GM12878 (cell line): ENCODE measurements around the gene PCARE. TPM values are rescaled to one million over a fixed set of nuclear protein-coding genes. Genes with fewer than 3 reads are reported as not detected.

Experiments used
- ATAC-seq: fragments of 200-7000 bp; cut with Tn5 transposase; 3 replicates; pipeline ENCODE4 v1.9.1; 2020; ENCODE audit warnings: mild to moderate bottlenecking, moderate library complexity
- BruUV-seq: library from RNA; stranded (reverse); fragments of 400-500 nt; replicated peaks from 2 replicates; lab custom pipeline; 2021; lab: Mats Ljungman, UMichigan
- CTCF ChIA-PET: fragments of 300-600 bp; sonication (Branson Sonifier 250); formaldehyde crosslinking; extraction: SDS; loops from one replicate; lab custom pipeline; 2021; ENCODE audit warnings: inconsistent platforms; lab: Yijun Ruan, JAX
- POLR2A ChIA-PET: fragments of 350-600 bp; formaldehyde crosslinking; extraction: SDS; loops from one replicate; lab custom pipeline; 2021; ENCODE audit warnings: inconsistent platforms; lab: Charles Lee
- RAD21 ChIA-PET: fragments of 300-600 bp; sonication (Branson Sonifier 250); formaldehyde crosslinking; loops from one replicate; lab custom pipeline; 2023; ENCODE audit warnings: antibody characterized with exemption; ENCODE audit not compliant: unreplicated experiment; lab: Charles Lee
- SMC1A ChIA-PET: fragments of 300-600 bp; sonication (Branson Sonifier 250); formaldehyde crosslinking; loops from one replicate; lab custom pipeline; 2023; ENCODE audit not compliant: unreplicated experiment, uncharacterized antibody; lab: Charles Lee
- DNase-seq: peaks from one replicate; pipeline ENCODE4 v3.0.0-alpha.2; 2011; ENCODE audit warnings: low read depth, low spot score
- FAIRE-seq: peaks from 3 replicates; lab custom pipeline; 2011; peaks lifted over from hg19 to GRCh38; lab: Jason Lieb, UNC
- H2AFZ ChIP-seq: 2 replicates; pipeline ENCODE4 v1.6.0; 2011; ENCODE audit warnings: low read depth, low read length, control low read depth; ENCODE audit not compliant: control insufficient read depth
- H3K27ac ChIP-seq: 2 replicates; pipeline ENCODE4 v1.5.1; 2011; ENCODE audit warnings: control low read depth; ENCODE audit not compliant: control insufficient read depth, insufficient read depth
- H3K27me3 ChIP-seq, 2 experiments: replicated peaks in 1 of 2; 2 replicates each; pipeline versions ENCODE4 v1.6.0 to v1.6.1; 2011; ENCODE audit warnings: low read length in 1 of 2; ENCODE audit not compliant: control insufficient read depth in 2 of 2, insufficient read depth in 2 of 2
- H3K36me3 ChIP-seq, 2 experiments: 2 replicates each; pipeline ENCODE4 v1.5.1; 2011; ENCODE audit warnings: low read length in 1 of 2; ENCODE audit not compliant: control insufficient read depth in 2 of 2, insufficient read depth in 2 of 2
- H3K4me1 ChIP-seq: 2 replicates; pipeline ENCODE4 v1.6.1; 2011; ENCODE audit warnings: mild to moderate bottlenecking, low read length, moderate library complexity, mixed read lengths; ENCODE audit not compliant: control insufficient read depth, insufficient read depth
- H3K4me2 ChIP-seq: 2 replicates; pipeline ENCODE4 v1.6.0; 2011; ENCODE audit warnings: control low read depth; ENCODE audit not compliant: control insufficient read depth, insufficient read depth
- H3K4me3 ChIP-seq: fragments of 200-600 bp; sonication (generic); 2 replicates; pipeline ENCODE4 v1.5.1; 2016
- H3K79me2 ChIP-seq: 2 replicates; pipeline ENCODE4 v1.6.0; 2011; ENCODE audit warnings: low read length; ENCODE audit not compliant: control insufficient read depth, insufficient read depth
- H3K9ac ChIP-seq: 2 replicates; pipeline ENCODE4 v1.8.0; 2011; ENCODE audit warnings: low read length, control low read depth, mixed read lengths; ENCODE audit not compliant: control insufficient read depth, insufficient read depth
- H3K9me3 ChIP-seq: replicated peaks from 3 replicates; pipeline ENCODE4 v1.5.1; 2011; ENCODE audit warnings: mild to moderate bottlenecking, low read length; ENCODE audit not compliant: control insufficient read depth, insufficient read depth
- H4K20me1 ChIP-seq: 2 replicates; pipeline ENCODE4 v1.6.0; 2011; ENCODE audit not compliant: control insufficient read depth, insufficient read depth
- ATF7 ChIP-seq: fragments of 450-650 bp; IDR thresholded peaks from 2 replicates; pipeline ENCODE4 v1.6.1; 2016; ENCODE audit warnings: low read depth, mild to moderate bottlenecking
- BACH1 ChIP-seq: fragments of 450-650 bp; IDR thresholded peaks from 2 replicates; pipeline ENCODE4 v1.6.1; 2017; ENCODE audit warnings: mild to moderate bottlenecking, borderline replicate concordance
- BCL11A ChIP-seq: IDR thresholded peaks from 2 replicates; pipeline ENCODE4 v1.6.1; 2011; ENCODE audit warnings: low read depth, low read length
- BHLHE40 ChIP-seq, 2 experiments: fragments of 450-650 bp in 1 of 2; IDR thresholded peaks; 2 replicates each; pipeline ENCODE4 v1.6.1; 2011 to 2017; ENCODE audit warnings: low read depth in 2 of 2, borderline replicate concordance in 1 of 2, improper control_type of control experiment in 1 of 2, low read length in 1 of 2, mild to moderate bottlenecking in 1 of 2
- CREM ChIP-seq: IDR thresholded peaks from 2 replicates; pipeline ENCODE4 v1.6.1; 2014; ENCODE audit warnings: antibody characterized with exemption, low read depth
- EED ChIP-seq: sonication (generic); IDR thresholded peaks from 2 replicates; pipeline ENCODE4 v1.6.1; 2016; ENCODE audit warnings: antibody characterized with exemption, low read depth
- ETV6 ChIP-seq, 2 experiments: fragments of 450-650 bp in 1 of 2; IDR thresholded peaks in 1 of 2; conservative IDR thresholded peaks in 1 of 2; 2 replicates each; pipeline ENCODE4 v1.6.1; 2014; ENCODE audit warnings: antibody characterized with exemption in 1 of 2, borderline replicate concordance in 1 of 2, low read depth in 1 of 2, mild to moderate bottlenecking in 1 of 2, moderate library complexity in 1 of 2
- IKZF2 ChIP-seq, 2 experiments: fragments of 450-650 bp; IDR thresholded peaks; 2 replicates each; pipeline ENCODE4 v1.6.1; 2017; ENCODE audit warnings: mild to moderate bottlenecking in 2 of 2, moderate library complexity in 2 of 2
- IRF4 ChIP-seq: IDR thresholded peaks from 2 replicates; pipeline ENCODE4 v1.6.1; 2011; ENCODE audit warnings: low read depth, low read length
- JUNB ChIP-seq: IDR thresholded peaks from 2 replicates; pipeline ENCODE4 v1.6.1; 2016; ENCODE audit warnings: antibody characterized with exemption, mild to moderate bottlenecking
- MTA3 ChIP-seq: IDR thresholded peaks from 2 replicates; pipeline ENCODE4 v1.6.1; 2012; ENCODE audit warnings: low read length, inconsistent platforms, borderline replicate concordance
- POLR2AphosphoS5 ChIP-seq: IDR thresholded peaks from 2 replicates; pipeline ENCODE4 v1.6.1; 2011; ENCODE audit warnings: mild to moderate bottlenecking, low read length, inconsistent platforms
- RELB ChIP-seq: fragments of 450-650 bp; IDR thresholded peaks from 2 replicates; pipeline ENCODE4 v1.6.1; 2017; ENCODE audit warnings: low read depth, mild to moderate bottlenecking, moderate library complexity
- REST ChIP-seq: IDR thresholded peaks from 2 replicates; pipeline ENCODE4 v1.6.1; 2012; ENCODE audit warnings: mild to moderate bottlenecking, low read depth, low read length
- SPI1 ChIP-seq: IDR thresholded peaks from 2 replicates; pipeline ENCODE4 v1.6.1; 2011; ENCODE audit warnings: low read depth, mild to moderate bottlenecking, low read length, moderate library complexity, borderline replicate concordance; ENCODE audit not compliant: insufficient read depth
- SUZ12 ChIP-seq: fragments of 200-600 bp; sonication (generic); IDR thresholded peaks from one replicate; pipeline ENCODE4 v1.6.1; 2018; ENCODE audit warnings: antibody characterized with exemption, mild to moderate bottlenecking; ENCODE audit not compliant: unreplicated experiment
- WRNIP1 ChIP-seq: IDR thresholded peaks from 2 replicates; pipeline ENCODE4 v1.6.1; 2011; ENCODE audit warnings: low read depth, low read length, improper control_type of control experiment, borderline replicate concordance
- ZBED1 ChIP-seq: IDR thresholded peaks from 2 replicates; pipeline ENCODE4 v1.6.1; 2016; ENCODE audit warnings: borderline replicate concordance
- ZNF384 ChIP-seq: IDR thresholded peaks from 2 replicates; pipeline ENCODE4 v1.6.1; 2012; ENCODE audit warnings: low read depth, mild to moderate bottlenecking, low read length, improper control_type of control experiment, borderline replicate concordance
- WGBS: methylation state at CpG from one replicate; pipeline ENCODE4 v1.1.6; 2016; ENCODE audit warnings: low lambda C conversion rate; ENCODE audit not compliant: insufficient replicate concordance, insufficient coverage; ENCODE audit errors: missing lambda C conversion rate; 5-methylcytosine and 5-hydroxymethylcytosine counted together
- in situ Hi-C: fragments of 300-500 bp; cut with MboI; formaldehyde crosslinking; loops from 9 replicates; pipeline ENCODE4 v1.14.3; 2018; ENCODE audit warnings: mixed read lengths
- intact Hi-C: fragments of 100-400 bp; cut with micrococcal nuclease; formaldehyde crosslinking; loops from one replicate; pipeline ENCODE4 v1.14.2; 2022; ENCODE audit not compliant: unreplicated experiment
- polyA plus RNA-seq, 11 experiments: library from polyadenylated mRNA; depleted of rRNA in 4 of 11; unstranded in 6 of 11; stranded (reverse) in 5 of 11; fragments of >200 nt; fragmentation: Nextera tagmentation in 4 of 11; fragmentation: Illumina TruSeq in 1 of 11; extraction: Ambion mirVana in 4 of 11; extraction: Trizol in 1 of 11; gene quantifications; 1 replicate in 1 of 11; 2 replicates in 10 of 11; pipeline versions ENCODE4 v1.2.1 to v1.2.3, GENCODE V29; 2011 to 2016; ENCODE audit warnings: inconsistent platforms in 2 of 11, missing spikeins in 2 of 11, low read depth in 1 of 11
- total RNA-seq, 4 experiments: library from RNA; depleted of rRNA in 3 of 4; stranded (reverse); fragments of >200 nt in 3 of 4; fragmentation: Illumina TruSeq in 1 of 4; extraction: Trizol in 1 of 4; gene quantifications; 2 replicates each; pipeline versions ENCODE4 v1.2.1 to v1.2.3, GENCODE V29; 2013 to 2021

PCARE gene
- total and polyA plus RNA-seq, 10 of the 15 experiments (the other 5 are each of a cell fraction or from before 2014, with no cell fraction given) = 0.04 to 0.08 (median 0.06) TPM; not detected in 5

GRCh38 chr2:29110916-29111535 is 36.7 kb upstream of the PCARE start:
- in situ Hi-C loops = no loop called here
- CTCF ChIA-PET = no interaction called here
- TF ChIP-seq CREM (0 out of 2 replicates have a peak, but pooled peaks have one; percentile 6), ZBED1 (peak; percentile 32; the same call in 1 of the 2 replicates), SUZ12 (no peak), BHLHE40 (IDR thresholded peaks at IDR 0.05; ENCODE audit: borderline replicate concordance in 1 of 2, low read depth in 2 of 2, low read length in 1 of 2) (peak in 1 of 2 experiments; percentile 23; a peak in 1 of 4 replicates), IRF4 (peak; percentile 42; the same call in 1 of the 2 replicates), REST (no peak), EED (peak; percentile 50; the same call in 1 of the 2 replicates), BCL11A (0 out of 2 replicates have a peak, but pooled peaks have one; percentile 23), ZNF384 (peak; percentile 59), RELB (0 out of 2 replicates have a peak, but pooled peaks have one; percentile 22), IKZF2 (IDR thresholded peaks at IDR 0.05) (peak; percentile 32 to 37; a peak in 2 of 4 replicates), MTA3 (0 out of 2 replicates have a peak, but pooled peaks have one; percentile 3), SPI1 (no peak), ETV6 (conservative IDR thresholded peaks at IDR 0.05 in 1 of 2, IDR thresholded peaks at IDR 0.05 in 1 of 2; ENCODE audit: borderline replicate concordance in 1 of 2, low read depth in 1 of 2) (peak in 1 of 2 experiments; percentile 37; a peak in 1 of 4 replicates), POLR2AphosphoS5 (no peak), BACH1 (peak; percentile 57; the same call in 1 of the 2 replicates), JUNB (peak; percentile 81), WRNIP1 (0 out of 2 replicates have a peak, but pooled peaks have one; percentile 44), ATF7 (peak; percentile 28)

More at GRCh38 chr2:29110916-29111535, 36.7 kb upstream of the PCARE start:
- BruUV-seq = no TSS peak
- no peak for DNase-seq
- Histone ChIP-seq H3K27me3 (no peaks in the 10 kb centered on the region), H3K4me1 (peaks cover 51% of the 10 kb centered on the region), H3K9me3 (no peaks in the 10 kb centered on the region), H3K36me3 (no peaks in the 10 kb centered on the region), H3K79me2 (peaks cover 4% of the 10 kb centered on the region), H4K20me1 (no peaks in the 10 kb centered on the region), H3K4me3 (peak overlapping the region; percentile 35; the same call in 1 of the 2 replicates), H3K4me2 (peak overlapping the region; percentile 5; the same call in 1 of the 2 replicates), H3K9ac (no peak overlapping the region), H3K27ac (no peak overlapping the region), H2AFZ (no peak overlapping the region)
- FAIRE-seq = peak; percentile 77
- ATAC-seq = peak; percentile 62
- WGBS = 40% methylated on average over 4 of the region's 4 CpGs
- intact Hi-C loops = loop anchor here (5.0 kb wide), 1 partner anchor 39 kb away; the partner anchor contains the start of gene PCARE
- ChIA-PET RAD21 (no interaction called here), SMC1A (no interaction called here), POLR2A (no interaction called here)
